NCI-H146 (cell line): ENCODE results near the gene OTUD5.

ENCODE experiments used
- DNase-seq: peaks from one replicate; lab custom pipeline; 2025; lab: John Stamatoyannopoulos, UW

OTUD5 gene

DNA sequence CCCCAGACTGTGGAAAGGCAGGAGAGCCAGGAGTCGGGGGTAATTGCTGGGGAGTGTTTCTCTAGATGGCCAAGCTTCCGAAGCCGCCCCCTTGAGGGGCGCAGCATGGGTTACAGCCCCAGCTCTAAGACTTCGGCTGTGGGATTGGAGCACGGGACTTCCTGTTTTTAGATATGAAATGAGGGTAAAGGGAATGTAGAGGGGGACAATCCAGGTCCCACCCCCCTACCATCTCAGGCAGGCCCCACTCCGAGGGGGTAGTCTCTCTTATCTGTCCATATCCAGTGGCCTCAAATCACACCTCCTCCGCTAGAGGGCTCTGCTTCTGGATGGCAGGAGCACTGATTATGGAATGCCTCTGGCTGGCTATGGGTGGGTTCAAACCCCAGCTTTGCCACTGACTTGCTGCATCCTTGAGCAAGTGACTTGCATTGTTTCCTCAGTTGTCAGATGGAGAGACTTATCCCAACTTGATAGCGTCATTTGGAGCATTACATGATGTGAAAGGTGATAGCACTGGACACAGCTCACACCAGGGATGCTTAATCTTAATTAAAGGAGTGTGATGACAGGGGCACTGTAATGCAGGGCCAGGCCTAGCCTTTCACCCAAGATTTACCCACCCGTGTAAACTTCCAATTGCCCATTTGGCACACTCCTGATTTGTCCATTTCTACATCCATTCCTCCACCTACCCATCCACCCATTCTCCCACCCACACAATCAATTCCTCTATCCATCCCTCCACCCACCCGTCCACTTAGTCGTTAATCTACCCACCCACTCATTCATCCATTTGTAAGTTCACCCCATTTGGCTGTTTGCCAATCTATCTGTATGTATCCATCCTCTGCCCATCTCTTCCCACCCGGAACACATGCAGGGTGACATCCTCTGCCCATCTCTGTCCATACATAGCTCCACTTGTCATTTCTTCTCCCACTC, 15.1 kb upstream of the OTUD5 start:
- peak; percentile 60 for DNase-seq

DNA sequence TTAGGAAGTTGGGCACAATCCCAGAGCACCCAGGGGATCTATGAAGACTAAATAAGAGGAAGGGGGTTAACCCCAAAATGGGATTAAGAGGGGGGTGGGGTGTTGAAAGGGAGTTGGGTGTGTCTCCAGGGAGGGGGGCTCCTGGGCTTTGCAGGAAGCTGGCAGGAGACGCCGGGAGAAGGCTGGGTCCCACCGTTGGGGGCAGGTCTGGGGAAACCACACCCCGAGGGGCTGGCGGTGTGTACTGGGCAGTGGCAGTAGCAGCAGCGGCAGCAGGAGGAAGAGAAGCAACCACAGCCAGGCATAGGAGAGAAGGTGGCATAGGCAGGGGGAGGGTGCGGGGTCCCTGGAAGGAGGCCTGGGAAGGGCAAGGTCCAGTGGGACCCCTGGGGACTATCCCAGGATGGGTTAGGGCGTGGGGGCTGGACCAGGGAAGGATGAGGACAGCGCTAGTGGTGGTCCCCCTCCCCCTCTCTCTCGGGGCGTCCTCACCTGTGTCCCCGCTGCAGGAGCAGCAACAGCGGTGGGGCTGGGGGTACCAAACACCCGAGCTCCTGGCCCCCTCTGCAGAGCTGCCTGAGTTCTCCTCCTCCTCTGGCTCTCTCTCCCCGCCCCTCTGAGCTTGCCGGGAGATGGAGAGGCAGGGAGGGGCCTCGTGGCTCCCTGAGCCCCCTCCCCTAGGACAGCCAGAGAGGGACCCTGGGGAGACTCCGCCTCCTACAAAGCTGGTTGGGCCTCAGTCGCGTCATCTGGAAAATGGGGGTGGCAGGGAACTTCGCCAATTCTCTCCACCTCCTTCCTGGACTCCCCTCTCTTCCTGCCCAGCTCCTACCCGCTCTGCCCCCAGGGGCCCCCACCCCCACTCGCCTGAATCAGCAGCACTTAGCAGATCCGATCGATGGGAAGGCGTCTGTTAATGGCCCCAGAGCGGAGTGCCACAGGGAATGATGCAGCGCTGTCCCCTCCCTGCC, 14.1 kb upstream of the OTUD5 start, which contains the start of gene KCND1:
Gene KCND1 (minus strand): TSS at position 596 of the 971 bp plus-strand sequence. CDS start 1,573 bp downstream, outside the sequence.
- DNase-seq: peak; percentile 75

DNA sequence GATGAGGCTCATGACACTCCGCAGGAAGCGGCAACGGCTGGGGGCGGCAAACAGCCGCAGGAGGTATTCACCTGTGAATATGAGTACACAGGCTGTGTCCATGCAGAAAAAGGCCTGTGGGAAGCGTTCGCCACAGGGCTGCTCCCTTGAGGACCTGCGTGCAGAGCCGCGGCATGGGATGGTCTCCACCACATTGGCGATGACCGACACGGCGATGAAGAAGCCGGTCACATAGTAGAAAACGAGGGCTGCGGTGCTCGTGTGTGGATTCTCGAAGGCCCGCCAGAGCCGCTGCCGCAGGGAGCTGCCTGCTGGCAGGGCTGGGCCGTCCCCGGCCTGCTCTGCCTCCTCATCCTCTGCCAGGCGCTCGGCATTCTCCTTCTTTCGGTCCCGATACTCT, 12.1 kb upstream of the OTUD5 start:
- no peak for DNase-seq

DNA sequence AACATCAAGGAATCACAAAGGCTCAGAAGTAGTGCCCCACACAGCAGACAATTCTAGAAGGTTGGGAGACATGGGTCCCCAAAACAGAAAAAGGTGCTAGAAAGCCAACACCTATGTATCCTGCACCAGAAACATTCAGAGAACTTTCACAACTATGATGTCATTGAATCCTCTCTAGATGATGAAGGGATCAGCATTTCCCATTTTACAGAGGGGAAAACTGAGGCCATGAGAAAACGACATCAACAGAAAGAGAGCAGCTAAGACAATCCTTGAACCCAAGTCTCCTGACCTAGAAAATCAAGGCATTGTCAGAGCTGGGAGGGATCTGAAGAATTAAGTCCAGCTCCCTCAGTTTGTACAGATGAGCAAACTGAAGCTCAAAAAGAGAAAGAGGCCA, 11.0 kb upstream of the OTUD5 start:
- DNase-seq: no peak

DNA sequence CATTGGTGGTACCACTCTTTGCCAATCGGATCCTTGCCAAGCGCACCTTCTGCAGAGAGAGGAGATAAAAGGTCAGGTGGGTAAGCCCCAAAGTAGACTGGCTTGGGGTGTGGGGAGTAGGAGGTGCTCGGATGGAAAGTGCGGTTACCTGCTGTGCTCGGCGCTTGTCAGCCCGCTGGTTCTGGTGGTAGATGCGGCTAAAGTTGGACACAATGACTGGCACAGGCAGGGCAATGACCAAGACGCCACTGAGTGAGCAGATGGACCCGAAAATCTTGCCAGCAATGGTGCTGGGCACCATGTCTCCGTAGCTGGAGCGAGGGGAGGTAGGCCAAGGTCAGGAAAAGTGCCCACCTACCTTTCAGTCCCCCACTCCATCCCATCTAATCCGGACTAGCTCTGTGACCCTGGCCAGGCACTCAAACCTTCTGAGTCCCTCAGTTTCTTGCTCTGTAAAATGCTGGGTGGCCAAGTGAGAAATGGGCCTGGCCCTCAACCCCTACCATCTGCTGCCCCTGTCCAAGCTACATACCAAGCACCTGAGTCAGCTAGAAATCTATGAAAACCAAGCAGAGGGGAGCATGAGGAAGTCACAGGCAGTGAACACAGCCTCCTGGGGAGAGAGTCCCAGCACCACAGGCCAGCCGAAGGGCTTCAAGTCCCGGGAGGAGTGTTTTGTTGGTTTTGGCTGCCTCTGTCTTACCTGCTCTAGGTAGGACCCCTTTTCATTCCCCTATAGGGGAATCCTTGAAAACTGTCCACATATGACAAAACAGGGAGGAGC, 9.6 kb upstream of the OTUD5 start:
- DNase-seq: no peak

DNA sequence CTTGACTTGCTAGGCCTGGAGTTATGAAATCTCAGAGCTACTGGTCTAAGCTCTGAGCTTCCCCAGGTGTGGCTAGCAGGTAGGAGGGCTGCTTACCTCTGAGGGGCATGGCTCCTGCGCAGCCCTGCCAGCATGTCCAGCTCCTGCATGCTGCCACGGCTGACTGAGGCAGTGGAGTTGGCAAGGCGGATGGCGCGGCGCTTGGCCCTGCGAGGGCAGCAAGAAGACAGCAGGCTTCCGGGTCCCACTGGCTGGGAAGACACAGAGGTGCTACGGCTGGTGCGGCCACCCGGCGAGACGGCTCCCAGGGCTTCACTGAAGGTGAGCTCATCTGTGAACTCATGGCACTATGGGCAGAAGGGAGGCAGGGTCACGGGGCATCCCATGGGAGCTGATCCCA, 8.6 kb upstream of the OTUD5 start:
- DNase-seq: no peak

DNA sequence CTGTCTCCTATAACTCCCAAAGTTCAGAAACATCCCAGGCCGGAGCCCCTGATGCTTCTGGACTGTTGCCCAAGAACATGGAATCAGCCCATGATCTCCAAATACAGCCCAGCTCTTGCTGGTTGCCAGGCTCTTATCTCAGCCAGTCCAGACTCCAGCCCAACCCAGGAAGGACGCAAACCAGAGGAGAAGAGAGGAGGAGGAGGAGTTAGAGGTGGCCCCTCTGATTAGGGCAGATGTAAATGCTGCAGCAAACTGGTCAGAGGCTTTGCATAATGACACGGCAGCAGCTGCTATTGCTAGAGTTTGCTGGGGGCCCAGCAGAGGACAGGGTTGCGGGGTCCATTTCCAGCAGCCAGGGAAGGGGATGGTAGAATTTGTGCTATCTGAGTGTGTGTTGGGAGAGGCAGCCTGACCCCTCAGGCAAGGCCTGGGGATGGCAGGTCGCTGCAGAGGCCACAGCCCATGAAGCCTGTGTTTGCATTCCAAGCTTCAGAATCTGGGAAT, 4.2 kb upstream of the OTUD5 start:
- DNase-seq: no peak

DNA sequence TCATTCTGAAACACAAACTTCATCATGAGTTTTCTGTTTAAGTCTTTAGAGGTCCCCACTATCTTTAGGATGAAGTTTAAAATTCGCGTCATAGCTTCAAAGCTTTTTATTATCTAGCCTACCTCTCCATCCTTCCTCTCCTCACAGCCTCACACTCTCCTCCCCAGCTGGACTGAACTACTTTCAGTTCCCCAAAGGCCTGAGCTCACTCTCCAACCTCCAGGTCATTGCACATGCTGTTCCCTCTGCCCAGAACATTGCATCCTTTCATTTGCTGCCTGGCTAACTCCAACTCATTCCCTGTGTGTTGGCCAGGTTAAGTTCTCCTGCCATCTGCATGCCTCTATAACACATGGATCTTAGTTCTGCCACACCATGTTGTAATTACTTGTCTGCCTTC, 2.9 kb upstream of the OTUD5 start:
- no peak for DNase-seq

DNA sequence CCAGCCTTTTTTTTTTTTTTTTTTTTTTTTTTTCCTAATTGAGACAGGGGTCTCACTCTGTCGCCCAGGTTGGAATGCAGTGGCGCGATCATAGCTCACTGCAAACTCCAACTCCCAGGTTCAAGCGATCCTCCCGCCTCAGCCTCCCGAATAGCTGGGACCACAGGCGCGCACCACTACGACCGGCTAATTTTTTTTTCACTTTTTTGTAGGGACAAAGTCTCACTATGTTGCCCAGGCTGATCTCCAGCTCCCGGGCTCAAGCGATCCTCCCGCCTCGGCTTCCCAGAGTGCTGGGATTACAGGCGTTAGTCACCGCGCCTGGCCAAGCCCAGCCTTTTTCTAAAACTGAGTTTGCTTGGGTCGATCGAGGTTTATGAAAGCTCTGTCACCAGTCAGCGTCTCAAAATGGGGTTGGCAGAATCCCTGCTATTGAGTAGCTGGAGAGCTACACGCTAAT, 1.3 kb upstream of the OTUD5 start:
- DNase-seq: peak; percentile 39

DNA sequence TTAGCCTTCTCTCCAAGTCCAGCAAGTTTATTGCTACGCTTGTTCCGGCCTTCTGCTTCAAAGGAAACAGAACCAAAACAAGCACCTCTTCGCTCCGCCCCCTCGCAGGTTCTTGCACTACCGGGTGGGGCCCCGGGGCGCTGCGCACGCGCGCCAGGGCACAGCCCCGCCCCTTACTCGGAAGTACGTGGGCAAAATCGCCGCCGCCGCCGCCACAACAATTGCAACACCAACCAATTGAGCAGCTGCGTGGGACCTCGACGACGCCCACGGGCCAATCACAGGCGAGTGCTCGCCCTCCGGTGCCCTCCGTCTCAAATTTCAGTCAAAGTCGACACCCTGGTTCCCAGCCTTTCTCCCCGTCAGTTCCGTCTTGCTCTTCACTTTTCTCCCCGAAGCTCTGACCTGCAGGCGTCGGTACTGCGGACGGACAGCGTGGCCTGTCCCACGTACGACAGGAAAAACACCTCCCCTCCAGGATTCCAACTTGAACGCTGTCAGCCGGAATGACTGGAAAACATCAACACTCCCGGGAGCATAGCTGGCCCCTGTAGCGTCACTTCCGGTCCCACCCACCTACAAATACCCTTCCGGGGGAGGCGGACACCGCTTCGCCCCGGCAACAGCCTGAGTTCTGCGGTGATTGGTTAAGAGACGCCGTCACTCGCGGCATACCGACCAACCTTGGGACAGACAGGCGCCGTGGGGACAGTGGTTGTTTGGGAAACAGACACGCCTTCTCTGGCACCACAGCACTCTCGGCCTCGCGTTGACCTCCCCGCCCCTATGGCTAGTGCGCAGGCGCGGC, 624 bp upstream of the OTUD5 start:
- peak; percentile 98 for DNase-seq

DNA sequence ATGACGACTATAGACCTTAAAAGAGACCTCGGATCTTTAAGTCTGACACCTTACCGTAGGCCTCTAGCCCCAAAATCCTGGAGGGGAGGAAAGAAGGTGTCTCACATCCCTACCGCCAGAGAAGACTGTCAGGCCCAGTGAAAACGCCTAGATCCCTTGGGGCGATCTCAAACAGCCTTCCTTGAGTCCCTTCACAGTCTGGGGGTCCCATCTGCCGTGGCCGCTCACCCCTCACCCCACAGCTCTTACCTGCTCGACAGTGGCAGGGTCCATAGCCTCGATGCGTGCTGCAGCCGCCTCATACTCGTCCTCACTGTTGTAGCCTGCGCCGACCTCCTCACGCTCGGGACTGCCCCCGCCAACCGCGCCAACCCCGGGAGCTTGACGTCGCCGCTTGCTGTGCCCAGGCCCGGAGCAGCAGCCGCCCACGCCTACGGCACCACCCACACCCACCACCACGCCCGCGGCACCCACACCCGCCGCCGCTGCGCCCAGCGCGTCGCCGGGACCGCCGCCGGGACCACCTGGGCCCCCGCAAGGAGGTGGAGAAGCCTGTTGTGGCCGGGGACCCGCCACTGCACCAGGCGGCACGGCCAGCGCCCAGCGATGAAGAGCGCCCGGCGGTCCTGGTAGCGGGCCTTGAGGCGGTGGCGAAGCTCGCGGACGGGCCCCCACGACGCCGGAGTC, 536 bp downstream of the OTUD5 start:
- peak; percentile 6 for DNase-seq

DNA sequence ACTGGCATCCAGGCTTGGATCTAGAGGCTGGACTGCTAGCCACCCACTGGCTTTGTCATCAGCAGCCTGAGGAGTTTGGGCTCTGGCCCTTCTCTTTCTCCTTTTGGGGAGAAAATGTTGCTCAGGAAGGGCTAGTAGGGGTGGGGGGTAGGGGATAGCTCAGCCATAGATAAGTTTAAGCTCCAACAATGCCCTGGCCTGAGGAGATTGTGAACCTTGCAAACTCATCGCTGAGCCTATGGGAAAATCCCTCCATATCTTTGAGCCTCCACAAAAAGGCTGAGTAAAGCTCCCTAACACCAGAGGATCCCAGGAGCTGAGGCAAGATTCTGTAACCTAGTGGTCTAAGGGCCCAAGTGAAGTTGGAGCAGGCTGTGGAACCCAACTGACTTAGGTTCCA, 8.8 kb downstream of the OTUD5 start:
- no peak for DNase-seq

DNA sequence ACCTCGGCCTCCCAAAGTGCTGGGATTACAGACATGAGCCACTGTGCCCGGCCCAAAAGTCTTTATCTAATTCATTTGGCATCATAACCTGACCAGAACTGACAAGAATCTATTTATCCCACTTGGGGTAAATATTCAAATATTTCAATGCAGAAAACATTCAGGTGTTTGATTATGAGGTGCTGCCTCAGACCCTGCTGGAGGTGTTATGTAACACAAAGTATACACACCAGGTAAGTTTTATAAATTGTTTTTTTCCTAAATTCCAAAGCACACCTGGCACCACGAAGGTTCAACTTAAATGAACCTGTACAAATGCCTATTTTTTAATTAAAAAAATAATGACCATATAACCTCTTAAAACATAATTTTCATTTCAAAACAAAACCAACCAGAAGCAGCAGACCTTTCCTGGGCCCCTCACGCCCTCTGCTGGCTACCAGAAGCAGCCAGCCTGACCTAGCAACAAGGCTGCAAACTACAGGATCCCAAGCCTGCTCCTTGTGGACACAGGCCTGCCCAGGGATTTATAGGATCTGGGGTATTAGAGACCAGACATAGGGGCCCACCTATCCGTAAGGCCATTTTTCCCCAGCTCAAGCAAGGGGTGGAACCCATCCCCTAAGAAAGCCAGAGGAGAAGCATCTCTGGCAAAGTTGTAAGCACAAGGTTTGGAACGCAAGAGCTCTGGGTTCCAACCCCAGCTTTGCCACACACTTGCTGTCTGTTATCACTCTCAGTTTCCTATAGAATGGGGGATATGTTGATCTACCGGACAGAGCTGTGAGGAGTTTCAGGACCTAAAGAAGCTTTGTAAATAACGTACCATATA, 11.7 kb downstream of the OTUD5 start:
- peak; percentile 24 for DNase-seq

DNA sequence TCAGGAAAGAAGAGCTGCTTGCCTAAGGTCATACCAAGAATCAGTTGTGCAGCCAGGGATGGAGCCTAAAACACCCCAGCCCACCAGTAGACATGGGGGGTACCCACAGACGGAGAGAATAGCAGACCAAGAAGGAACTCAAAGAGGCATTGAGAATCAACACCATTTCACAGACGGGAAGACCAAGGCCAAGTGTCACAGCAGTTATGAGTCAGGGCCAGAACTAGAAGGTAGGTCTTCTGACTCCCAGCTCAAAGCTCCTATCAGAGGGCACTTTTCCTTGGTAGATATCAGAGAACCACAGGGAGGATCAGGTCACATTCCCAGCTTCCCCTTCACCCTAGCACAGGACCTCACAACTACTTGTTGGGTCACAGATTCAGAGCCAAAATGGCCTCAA, 14.5 kb downstream of the OTUD5 start:
- no peak for DNase-seq

DNA sequence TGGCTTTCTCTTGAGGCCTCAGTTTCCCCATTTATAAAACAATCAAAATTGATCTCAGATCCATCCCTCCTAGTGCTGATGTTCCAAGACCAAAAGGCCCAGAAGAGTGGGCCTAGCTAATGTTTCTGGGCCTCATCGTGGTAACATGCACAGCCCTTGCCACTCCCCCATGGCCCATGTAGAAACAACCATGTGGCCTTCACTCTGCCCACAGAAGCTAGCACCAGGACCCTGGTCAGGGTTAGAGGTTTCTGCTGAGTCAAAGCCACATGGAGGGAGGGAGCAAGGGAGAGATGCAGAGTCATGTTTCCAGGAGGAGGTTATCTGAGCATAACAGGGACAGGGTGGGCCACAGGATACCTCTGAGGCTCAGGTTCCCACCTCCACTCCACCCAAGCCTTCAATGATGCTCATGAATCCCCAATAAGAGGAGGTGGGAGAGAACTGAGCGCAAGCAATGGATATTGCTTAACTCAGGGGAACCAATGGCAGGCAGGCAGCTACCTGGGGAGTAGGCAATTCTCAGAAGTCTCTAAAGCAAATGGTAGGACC, 16.9 kb downstream of the OTUD5 start:
- DNase-seq: no peak

DNA sequence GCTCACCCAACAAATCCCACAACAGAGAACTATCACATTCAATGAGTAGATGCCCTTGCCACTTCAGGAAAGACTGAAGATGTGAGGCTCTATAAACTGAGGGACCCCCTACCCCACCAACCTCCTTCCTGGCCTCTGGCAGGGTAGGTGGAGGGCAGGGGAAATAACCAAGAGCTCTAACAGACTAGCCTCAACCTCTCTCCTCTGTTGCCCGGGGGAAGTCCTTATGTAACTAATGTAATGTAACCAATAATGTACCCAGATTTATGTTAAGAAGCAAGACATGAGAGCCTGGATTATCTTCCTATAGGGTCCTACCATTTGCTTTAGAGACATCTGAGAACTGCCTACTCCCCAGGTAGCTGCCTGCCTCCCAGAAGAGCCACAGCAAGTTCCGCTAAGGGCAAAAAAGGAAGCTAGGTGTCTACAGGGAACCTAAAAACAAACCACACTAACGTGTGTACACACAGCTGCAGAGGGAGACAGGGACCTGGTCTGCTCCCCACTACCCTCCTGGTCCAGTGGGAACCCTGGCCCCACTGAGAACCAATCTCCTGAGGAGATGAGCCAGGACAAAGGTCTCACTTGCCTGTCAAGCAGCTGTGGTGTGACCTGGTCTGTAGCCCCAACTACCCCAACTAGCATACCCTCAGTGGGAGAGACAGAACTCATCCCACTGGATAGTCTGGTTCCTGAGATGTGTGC, 17.7 kb downstream of the OTUD5 start:
- DNase-seq: no peak

DNA sequence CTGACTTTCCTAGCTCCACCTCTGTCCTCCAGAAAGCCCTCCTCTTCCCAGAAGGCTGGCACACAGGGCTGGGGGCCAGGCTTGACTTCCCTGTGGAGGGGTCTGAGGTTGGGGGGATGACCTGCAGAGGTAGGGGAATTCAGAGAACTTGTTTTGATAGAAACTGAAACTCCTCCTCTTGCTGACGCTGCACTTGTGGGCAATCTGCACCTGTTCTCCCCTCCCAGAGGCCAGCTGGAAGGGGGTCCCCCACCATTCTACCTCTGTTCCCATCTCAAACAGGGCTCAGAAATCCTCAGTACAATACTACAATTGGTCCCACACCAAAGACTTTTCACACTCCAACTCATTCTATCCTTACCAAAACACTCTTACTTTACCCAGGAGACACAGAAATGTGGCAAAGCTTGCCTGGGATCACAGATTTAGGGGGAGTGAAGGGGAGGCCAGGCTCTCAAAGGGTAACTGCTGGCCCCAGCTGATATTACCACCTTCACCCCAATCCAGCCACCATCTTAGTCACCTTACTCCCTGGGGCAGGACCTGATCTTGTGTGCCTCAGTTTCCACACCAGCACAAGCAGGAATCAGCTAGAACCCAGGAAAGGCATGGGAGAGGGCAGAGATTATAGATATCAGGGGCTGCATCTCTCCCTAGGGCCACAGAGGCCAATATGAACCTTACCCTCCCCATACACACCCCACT, 18.5 kb downstream of the OTUD5 start:
- no peak for DNase-seq
